HG02588 (cell line): ENCODE results near the gene STXBP5.
"Not testable (repeated sequence)": the region's sequence is repeated elsewhere in the genome, so short reads cannot be mapped to it uniquely, and the experiment has no call there.

ENCODE experiments used
- ATAC-seq: cut with Tn5 transposase; IDR thresholded peaks from one replicate; pipeline ENCODE4 v1.9.1; 2021; ENCODE audit warnings: mild to moderate bottlenecking, moderate library complexity; ENCODE audit not compliant: unreplicated experiment

The STXBP5 gene

DNA sequence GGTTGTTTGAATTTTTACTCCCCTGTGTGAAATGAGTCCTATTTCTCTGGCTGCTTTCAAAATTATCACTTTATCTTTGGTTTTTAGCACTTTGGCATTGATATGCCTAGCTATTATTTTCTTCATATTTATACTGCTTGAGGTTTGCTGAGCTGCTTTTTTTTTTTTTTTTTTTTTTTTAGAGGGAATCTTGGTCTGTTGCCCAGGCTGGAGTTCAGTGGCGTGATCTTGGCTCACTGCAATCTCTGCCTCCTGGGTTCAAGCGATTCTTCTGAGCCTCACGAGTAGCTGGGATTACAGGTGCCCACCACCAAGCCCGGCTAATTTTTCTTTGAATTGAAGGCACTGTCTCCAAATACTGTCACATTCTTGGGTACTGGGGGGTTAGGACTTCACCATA, 40.6 kb downstream of the STXBP5 start:
- ATAC-seq = no peak

DNA sequence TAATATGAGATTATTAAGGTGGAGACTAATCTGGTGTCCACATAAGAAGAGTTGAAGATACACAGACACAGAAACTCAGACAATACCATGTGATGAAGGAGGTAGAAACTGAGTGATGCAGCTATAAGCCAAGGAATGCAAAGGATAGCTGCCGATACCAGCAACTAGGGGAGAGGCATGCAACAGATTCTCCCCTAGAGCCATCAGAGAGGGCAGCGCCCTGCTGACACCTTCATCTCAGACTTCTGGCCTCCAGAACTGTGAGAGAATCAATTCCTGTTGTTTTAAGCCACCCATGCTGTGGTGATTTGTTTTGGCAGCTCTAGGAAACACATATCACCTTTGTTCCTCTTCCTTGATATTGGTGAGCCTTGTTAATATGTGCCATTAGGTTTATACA, 41.5 kb downstream of the STXBP5 start:
- no peak for ATAC-seq

DNA sequence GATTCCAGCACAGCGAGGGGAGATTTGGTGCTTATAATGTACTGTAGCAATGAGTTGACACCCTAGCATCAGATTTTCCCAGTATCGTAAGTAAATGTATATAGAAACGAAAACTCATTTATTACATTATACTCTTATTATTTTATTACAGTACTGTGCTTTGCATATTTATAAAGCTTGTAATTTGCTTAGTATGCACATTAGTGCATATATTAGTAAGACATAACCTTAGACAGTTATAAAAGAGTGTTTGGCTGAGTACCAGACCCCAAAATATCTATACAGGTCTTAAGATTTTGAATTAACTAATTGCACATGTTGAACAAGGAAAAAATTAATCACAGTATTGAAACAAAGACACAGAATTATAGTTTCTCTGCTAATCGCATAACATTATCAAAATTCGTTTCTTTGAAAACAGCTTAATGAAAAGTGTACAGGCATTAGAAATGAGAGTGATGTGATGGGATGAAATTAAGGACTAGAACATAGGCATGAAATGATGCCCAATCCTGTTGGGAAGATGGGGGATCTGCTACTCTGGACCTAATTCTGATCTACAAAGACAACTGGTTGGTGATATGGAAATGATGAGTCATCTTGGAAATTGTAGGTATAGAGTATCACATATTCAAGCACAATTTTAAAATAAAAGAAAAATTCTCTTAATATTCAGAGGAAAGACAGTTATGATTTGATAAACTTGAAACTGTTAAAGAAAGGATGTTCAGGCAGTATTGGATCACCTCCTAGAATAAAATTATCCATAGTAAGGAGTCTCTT, 42.8 kb downstream of the STXBP5 start:
- no peak for ATAC-seq

DNA sequence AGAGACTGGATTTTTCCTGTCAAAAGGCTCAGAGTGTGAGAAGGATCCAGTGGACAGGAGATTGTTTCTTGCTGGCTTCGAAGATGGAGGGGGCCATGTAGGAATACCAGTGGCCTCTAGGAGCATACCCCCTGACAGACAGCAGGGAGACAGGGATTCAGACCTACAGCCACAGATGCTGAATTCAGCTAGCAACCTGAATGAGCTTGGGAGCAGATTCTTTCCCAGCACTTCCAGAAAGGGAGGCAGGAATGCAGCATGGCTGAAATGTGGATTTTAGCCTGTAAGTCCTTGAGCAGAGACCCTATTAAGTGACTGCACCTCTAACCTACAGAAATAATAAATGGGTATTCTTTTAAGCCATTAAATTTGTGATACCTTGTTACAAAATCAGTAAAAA, 44.6 kb downstream of the STXBP5 start:
- ATAC-seq = no peak

DNA sequence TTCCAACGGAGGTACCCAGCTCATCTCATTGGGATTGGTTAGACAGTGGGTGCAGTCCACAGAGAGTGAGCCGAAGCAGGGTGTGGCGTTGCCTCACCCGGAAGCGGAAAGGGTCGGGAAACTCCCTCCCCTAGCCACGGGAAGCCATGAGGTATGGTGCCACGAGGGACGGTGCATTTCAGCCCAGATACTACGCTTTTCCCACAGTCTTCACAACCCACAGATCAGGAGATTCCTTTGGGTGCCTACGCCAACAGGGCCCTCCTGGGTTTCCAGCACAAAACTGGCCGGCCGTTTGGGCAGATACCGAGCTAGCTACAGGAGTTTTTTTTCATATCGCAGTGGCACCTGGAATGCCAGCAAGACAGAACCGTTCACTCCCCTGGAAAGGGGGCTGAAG, 46.9 kb downstream of the STXBP5 start:
- ATAC-seq = no peak

DNA sequence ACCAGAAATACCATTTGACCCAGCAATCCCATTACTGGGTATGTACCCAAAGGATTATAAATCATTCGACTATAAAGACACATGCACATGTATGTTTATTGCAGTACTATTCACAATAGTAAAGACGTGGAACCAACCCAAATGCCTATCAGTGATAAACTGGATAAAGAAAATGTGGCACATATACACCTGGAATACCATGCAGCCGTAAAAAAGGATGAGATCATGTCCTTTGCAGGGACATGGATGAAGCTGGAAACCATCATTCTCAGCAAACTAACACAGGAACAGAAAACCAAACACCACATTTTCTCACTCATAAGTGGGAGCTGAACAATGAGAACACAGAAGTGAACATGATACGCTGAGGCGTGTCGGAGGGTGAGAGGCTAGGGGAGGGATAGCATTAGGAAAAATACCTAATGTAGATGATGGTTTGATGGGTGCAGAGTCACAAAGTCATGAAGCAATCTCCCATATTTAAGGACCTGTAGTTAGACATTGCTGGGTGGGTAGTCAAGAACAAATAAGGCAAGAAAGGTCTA, 50.8 kb downstream of the STXBP5 start:
- ATAC-seq = not testable (repeated sequence)

DNA sequence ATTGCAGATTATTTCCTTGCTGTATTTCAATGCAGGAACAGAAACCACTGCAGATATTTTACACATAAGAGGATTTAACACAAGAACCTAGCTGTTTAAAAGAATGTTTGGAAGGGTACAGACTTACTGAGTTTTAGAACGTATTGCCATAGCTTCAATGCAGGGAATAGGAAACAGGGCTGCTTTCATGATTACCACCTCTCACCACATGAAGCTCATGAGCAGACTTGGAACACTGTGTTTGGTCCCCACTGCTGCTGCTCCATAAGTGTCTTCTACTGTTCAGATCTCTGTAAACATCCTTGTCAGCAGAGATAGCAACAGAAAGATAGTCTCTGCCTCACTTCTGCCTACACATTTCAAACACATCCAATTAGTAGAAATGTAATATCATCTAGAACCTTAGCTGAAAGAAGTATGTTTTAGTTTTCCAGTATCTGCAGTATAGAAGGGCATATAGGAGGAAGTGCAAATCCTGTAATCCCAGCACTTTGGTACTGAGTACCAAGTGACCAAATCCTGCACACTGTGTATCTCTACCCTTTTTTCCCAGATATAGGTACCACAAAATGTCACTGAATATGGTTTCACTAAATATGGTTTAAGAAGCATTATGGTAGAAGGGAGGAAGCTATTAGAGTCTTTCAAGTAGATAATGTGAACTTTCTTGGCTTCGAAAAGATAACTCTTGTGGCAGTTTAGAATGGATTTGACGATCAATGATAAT, 51.9 kb downstream of the STXBP5 start:
- ATAC-seq = no peak

DNA sequence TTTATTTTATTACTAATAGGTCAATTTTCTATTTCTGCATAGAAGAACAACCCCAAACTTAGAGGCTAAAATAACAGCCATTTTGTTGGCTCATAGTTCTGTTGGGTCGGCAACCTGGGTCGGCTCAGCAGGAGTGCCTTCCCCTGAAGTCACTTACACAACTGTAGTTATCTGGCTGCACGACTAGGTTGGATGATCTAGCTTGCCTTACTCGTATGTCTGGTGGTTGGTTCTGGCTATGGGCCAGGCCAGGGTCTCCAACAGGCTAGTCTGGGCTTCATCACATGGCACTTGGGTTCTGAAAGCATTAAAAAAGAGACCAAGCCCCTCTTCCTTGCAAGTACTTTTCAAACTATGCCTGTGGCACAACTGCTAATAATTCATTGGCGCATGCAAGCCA, 53.5 kb downstream of the STXBP5 start:
- ATAC-seq = no peak

DNA sequence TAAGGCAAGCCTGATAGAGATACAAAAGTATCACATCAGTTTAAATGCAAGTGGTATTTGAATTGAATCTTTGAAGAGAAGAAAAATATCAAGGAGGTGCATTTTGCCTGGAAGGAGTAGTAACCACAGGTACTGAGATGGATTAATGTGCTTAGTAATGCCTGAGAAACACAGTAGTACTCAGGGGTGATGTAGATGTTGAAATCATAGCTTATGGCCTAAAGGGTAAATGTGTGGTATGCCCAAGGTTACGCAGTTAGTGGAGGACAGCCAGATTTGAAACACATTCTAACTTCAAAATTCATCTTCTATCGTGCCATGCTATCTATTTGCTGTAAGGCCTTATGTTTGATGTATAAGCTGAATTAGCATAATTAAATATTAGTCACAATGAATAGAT, 55.9 kb downstream of the STXBP5 start:
- no peak for ATAC-seq

DNA sequence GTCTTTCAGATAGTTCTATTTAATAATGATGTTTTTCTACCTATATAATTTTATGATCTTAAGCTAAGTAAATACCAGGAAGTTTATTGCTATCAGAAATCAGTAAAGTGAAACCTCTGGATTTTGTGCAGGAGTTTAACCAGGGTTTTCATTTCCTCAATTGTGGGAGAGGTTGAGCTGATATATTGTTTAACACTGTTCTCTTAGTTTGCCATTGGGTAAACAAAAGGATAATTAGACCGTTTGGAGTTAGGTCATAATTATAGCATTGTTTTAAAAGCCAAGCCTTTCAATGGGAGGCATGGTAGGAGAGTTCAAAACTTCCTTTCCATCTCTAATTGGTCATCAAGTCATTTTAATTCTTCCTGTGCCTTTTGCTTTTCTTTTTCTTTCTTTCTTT, 58.7 kb downstream of the STXBP5 start:
- no peak for ATAC-seq

DNA sequence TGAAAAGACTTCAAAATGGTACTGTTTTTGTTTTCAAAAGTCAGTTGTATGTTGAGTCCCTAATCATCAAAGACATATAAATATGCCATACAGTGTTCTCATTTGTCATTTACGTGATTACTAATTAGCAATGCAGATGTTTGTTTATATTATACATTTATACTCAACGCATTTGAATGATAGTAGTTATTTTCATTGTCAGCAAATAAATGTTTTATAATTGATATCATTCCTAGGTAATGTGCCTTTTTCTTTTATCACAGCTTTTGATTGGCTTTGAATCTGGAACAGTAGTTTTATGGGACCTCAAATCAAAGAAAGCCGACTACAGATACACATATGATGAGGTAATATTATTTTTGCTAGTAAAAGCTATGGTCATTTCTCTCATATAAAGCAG, 62.6 kb downstream of the STXBP5 start:
- ATAC-seq = no peak

DNA sequence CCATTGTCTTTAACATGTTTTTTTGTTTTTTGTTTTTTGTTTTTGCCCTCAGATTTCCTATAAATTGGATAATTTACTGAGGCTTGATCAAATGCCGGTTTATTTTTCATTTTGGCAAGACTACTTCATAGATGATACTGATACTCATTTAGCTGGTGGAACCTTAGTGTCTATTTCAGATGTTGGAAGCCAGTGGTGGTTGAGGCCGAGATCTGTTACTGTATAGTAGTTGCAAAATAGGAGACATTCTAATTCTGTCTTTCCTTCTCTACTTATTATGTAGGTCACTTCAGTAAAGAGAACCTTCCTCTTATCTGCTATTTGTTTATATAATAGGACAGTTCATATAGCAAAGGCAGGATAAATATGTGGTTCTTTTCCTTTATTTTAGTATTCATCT, 63.4 kb downstream of the STXBP5 start:
- ATAC-seq = no peak

DNA sequence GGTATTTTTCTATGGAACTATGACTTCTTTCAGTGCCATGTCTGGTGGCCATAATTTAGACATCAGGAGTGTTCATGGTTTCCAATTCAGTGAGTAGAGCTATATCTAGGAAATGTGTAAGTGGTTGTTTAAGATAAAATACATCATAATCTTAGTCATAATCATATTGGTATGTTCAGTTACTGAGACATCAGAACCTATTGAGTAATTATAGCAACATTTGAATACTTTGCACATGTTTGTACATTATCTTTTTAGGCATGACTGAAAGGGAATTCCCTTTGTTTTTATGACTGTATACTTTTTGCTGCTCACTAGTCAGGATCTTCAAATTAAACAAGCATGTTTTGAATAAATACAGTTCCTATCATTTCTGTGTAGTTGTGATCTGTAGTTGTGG, 64.0 kb downstream of the STXBP5 start:
- no peak for ATAC-seq

DNA sequence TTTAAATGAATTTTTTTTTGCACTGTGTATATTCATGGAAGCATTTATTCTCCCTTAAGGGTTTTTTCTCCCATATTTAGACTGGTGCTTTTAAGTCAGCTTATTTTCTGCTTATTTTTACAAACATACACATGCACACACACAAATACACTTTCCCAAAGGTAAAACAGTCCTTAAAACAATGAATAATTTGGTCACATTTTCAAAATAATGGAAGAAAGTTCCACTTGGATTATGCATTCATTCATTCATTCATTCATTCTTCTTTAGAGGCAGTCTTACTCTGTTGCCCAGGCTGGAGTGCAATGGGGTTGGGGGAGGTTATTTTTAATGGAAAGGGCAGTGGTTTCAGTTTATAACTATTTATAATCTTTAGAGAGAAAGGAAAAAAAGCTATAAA, 69.8 kb downstream of the STXBP5 start:
- no peak for ATAC-seq

DNA sequence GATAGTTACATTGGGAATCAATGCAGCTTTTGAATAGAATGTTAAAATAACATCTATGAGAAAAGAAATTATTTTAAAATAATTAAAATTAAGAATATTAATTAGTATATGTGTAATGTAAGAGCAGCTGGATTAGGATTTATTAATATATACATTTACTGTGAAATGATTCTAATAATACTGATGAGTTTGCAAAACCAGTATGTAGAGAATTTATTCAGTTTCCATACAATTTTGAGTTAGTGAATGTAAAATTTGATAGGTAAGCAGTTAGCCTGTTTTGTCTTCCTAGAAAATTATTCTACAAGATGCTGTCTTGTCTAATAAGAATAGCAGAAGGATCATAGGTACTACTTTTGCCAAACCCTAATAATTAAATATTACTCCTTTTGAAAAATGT, 70.6 kb downstream of the STXBP5 start:
- no peak for ATAC-seq

DNA sequence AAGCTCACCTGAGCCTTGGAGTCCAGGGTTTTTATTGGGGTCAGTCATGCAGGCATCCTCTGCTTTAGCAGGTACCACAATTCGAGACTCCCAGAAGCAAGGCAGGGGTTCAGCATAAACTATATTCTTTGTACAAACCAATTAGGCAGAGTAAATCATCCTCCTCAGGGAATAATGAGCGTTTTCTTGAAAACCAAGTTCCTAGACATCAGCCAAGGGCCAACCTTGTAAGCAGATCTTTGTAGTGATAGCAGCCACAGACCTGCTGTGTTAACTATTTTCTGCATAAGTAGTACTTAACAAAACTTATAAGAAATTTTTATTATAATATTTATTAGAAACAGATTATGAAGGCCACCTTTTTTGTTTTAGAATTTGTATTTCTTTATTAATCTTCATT, 74.7 kb downstream of the STXBP5 start:
- no peak for ATAC-seq

DNA sequence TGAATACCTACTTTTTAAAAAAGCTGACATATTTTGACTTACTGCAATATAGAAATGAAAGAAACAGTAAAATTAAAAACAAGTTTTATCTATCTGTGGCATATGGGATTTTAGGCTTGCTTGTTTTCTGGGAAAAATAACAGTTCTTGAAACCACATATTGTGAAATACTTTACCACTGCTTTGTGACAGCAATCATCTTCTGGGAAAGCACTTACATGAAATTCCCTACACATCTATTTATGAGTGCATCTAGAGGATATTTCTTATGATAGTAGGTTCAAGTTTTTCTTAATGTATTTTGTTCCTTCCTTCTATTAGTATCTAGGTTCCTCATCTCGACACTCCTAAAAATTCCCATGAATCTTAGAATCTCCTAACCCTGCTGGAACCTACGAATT, 75.2 kb downstream of the STXBP5 start:
- ATAC-seq = no peak

DNA sequence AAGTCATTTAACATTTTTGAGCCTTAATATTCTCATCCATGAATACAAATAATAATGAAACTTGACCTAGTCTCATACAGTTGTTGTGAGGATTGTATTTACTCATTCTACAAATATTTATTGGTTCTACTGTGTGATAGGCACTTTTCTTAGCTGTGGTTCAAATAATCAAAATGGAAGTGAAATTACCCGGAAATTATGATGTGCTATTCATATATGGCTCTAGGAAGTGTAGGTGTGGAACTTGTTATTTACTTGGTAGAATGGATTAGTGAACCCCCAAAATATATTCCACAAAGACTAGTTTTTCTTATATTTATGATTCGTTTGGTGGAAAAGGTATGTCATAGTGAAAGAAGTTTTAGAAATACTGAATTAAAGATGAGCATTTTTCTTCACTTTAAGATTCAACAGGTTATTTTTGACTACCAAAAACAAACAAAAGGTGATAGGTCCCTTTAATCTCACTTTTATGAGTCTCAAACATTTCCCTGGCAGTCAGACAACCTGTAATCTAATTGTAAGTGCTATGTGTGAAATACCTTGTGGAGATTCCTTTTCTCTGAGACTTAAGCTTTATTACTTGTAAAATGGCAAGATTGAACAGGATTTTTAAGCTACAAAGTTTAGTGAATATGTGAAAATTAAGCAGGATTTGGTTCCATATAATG, 77.8 kb downstream of the STXBP5 start:
- no peak for ATAC-seq

DNA sequence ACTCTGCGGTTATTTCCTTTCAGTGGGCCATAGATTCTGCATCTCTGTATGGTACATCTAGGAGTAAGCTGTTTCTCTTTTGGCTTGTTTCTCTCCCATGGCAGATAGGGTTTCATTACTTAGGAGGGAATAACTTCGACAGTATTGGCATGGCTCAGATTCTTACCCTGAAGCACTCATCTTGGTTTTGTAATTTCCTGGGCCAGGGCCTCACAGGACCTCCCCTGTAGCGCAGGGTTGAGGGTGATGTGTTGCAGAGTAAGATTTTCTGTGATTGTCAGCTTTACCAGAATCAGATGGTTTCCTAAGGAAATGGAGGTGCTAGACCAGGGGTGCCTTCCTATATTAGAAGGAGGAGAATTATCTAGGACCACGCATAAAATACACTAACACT, 78.3 kb downstream of the STXBP5 start:
- ATAC-seq = no peak

DNA sequence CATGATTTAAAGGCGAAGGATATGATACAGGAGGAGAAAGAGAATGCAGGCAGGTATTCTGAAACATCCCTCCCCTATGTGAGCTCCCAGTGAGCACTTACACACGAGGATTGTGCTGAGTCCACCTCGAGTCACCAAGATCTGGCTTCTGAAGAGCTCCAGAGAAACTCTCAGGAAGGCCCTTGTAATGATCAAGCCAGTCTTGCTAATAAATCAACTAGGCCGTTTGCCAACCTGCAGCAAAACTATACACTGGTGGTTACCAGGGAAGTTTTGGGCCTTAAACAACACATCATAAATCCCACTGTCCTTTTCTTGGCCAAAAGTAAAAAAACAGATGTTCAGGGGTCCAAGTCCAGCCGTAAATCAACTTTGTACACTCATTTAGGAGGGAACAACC, 79.2 kb downstream of the STXBP5 start:
- ATAC-seq = no peak

DNA sequence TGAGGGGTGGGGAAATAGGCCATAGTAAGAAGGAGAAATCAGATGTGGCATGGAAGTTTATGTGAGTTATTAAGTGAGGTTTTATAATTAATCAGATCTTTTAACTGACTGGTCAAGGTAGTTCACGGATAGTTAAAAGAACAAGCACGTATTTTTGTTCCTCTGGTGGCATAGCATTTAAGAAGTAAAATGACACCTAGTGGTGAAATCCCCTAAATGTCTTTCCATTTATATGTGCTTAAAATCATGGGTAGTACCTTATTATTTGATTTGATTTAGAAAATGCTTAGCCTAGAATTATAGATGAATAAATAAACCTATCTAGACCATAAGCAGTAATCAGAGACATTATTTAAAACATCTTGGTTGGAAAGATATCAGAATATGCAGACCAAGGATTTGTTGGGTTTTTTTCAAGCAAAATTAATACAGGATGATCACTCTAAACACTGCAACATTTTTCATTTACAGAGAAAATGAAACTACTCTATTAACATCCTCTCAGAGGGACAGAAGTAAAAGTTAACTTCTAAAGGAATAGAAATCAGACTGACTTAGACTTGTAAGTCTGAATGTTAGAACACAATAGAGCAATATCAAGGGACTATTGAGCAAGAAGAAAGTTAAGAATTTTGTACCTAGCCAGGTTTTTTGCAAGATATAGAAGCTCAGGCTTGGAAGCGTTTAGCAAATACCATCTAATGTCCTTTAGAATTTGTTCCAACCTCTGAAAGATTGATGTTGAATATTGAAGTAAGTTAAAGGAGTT, 81.1 kb downstream of the STXBP5 start:
- peak; percentile 63 for ATAC-seq
